ENCODE measurements around the gene MIS18BP1.
"Not testable (repeated sequence)": the region's sequence is repeated elsewhere in the genome, so short reads cannot be mapped to it uniquely, and the experiment has no call there.

MIS18BP1 gene

DNA sequence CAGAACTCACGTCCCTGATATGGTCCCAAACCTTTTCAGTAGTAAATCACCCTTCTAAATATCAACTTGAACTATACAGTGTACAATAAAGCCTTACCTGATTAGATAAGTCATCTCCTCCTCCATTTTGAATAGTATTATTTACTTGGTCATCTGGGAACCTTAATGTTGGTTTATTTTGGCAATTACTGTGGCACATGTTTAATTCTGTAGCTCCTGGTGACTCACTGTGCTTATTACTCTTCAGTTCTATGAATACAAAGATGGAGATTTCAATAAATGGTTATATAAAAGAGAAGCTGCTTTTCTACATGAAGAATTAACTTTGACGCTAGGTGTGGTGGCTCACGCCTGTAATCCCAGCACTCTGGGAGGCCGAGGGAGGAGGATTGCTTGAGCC, 25.4 kb downstream of the MIS18BP1 start:
- no peaks in the 10 kb centered on the region for H3K4me1 ChIP-seq (ENCODE audit: control insufficient read depth, insufficient read depth, low read depth, low read length)
- no peak overlapping the region for H2AFZ ChIP-seq (ENCODE audit: low read depth, low read length)
- no peak overlapping the region for H3K18ac ChIP-seq (ENCODE audit: low read depth in 1 of 2, low read length in 2 of 2)
- H3K27ac ChIP-seq (ENCODE audit: low read length, poor library complexity, severe bottlenecking), result no peak overlapping the region
- no peak overlapping the region for H2BK120ac ChIP-seq (ENCODE audit: low read depth, low read length)
- WGBS, result 95% methylated on average over 3 of the region's 4 CpGs
- no peak overlapping the region for H3K4ac ChIP-seq (ENCODE audit: low read depth in 1 of 2, low read length in 2 of 2)
- peaks cover 7% of the 10 kb centered on the region for H3K79me1 ChIP-seq (replicated peaks; ENCODE audit: low read length, poor library complexity, severe bottlenecking)
- H2BK15ac ChIP-seq (ENCODE audit: low read depth, poor library complexity, severe bottlenecking), result no peak overlapping the region
- no peaks in the 10 kb centered on the region for H3K9me3 ChIP-seq (ENCODE audit: control insufficient read depth, low read length)
- H2BK12ac ChIP-seq (ENCODE audit: low read length in 2 of 2), result no peak overlapping the region
- DNase-seq, result no peak
- H3K36me3 ChIP-seq (ENCODE audit: control insufficient read depth in 1 of 2, insufficient read depth in 2 of 2, low read depth in 1 of 2, low read length in 2 of 2), result peaks cover 0 to 78% of the 10 kb centered on the region in 2 experiments
- no peak overlapping the region for H3K23ac ChIP-seq (ENCODE audit: low read length in 2 of 2)
- no peak overlapping the region for H3K4me3 ChIP-seq (ENCODE audit: insufficient read depth in 1 of 2, low read depth in 1 of 2, low read length in 2 of 2)
- H2BK5ac ChIP-seq (ENCODE audit: low read depth, low read length, poor library complexity, severe bottlenecking), result no peak overlapping the region
- H4K91ac ChIP-seq (ENCODE audit: low read length), result no peak overlapping the region
- H3K27me3 ChIP-seq (ENCODE audit: control insufficient read depth in 1 of 2, insufficient read depth in 1 of 2, low read length in 2 of 2), result no peaks in the 10 kb centered on the region
- no peak overlapping the region for H3K14ac ChIP-seq (ENCODE audit: low read length in 2 of 2)
- no peak overlapping the region for H3K4me2 ChIP-seq (ENCODE audit: low read length, poor library complexity, severe bottlenecking)
- H3K9ac ChIP-seq (ENCODE audit: low read length), result no peak overlapping the region
- H2AK5ac ChIP-seq (ENCODE audit: low read length, severe bottlenecking), result no peak overlapping the region
- H4K8ac ChIP-seq (ENCODE audit: low read length), result no peak overlapping the region

DNA sequence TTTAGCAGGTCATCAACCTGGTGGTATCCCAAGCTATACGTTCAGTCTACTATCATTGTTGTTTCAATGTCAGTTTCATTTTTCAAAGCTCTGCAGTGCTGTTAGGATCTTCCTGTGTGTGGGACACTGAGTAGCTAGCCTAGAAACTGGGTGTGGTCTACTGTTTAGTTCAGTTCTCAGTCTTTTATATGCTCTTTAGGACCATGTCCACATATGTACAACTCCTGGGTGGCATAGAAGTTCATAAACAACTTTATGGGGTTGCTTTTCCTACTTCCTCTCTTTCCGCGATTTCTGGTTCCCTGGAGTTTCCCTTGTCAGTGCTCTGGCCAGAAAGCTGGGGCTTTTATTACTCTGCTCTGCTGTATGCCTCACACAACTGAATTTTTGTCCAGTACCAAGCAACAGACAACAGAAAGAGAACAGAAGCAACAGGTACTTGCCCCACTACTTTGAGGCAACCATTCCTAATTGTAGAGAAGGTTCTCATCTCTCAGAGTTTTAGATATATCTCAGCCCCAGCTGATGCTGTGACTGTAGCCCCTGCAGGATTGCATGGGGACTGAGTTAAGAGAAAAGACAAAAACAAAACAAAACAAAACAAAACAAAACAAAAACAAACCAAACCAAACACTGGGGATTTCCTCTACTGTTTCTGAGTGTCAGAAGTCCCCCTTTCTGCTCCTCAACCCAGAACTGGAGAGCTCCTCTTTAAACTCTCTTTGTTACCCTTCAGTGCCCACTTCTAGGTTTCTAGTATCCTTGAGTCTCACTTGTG, 30.3 kb downstream of the MIS18BP1 start:
- H3K4me3 ChIP-seq (ENCODE audit: insufficient read depth in 1 of 2, low read depth in 1 of 2, low read length in 2 of 2), result no peak overlapping the region
- no peak overlapping the region for H3K4ac ChIP-seq (ENCODE audit: low read depth in 1 of 2, low read length in 2 of 2)
- H4K8ac ChIP-seq (ENCODE audit: low read length), result no peak overlapping the region
- no peak overlapping the region for H2BK5ac ChIP-seq (ENCODE audit: low read depth, low read length, poor library complexity, severe bottlenecking)
- H3K36me3 ChIP-seq (ENCODE audit: control insufficient read depth in 1 of 2, insufficient read depth in 2 of 2, low read depth in 1 of 2, low read length in 2 of 2), result peaks cover 0 to 51% of the 10 kb centered on the region in 2 experiments
- WGBS, result 58% methylated on average over 2 of the region's 3 CpGs
- no peak overlapping the region for H3K14ac ChIP-seq (ENCODE audit: low read length in 2 of 2)
- H3K9ac ChIP-seq (ENCODE audit: low read length), result no peak overlapping the region
- no peak overlapping the region for H2AK5ac ChIP-seq (ENCODE audit: low read length, severe bottlenecking)
- H3K23ac ChIP-seq (ENCODE audit: low read length in 2 of 2), result no peak overlapping the region
- no peaks in the 10 kb centered on the region for H3K4me1 ChIP-seq (ENCODE audit: control insufficient read depth, insufficient read depth, low read depth, low read length)
- peaks cover 3% of the 10 kb centered on the region for H3K79me1 ChIP-seq (replicated peaks; ENCODE audit: low read length, poor library complexity, severe bottlenecking)
- H3K18ac ChIP-seq (ENCODE audit: low read depth in 1 of 2, low read length in 2 of 2), result no peak overlapping the region
- no peak overlapping the region for H4K91ac ChIP-seq (ENCODE audit: low read length)
- H2BK12ac ChIP-seq (ENCODE audit: low read length in 2 of 2), result no peak overlapping the region
- H3K4me2 ChIP-seq (ENCODE audit: low read length, poor library complexity, severe bottlenecking), result no peak overlapping the region
- no peak overlapping the region for H3K27ac ChIP-seq (ENCODE audit: low read length, poor library complexity, severe bottlenecking)
- H2BK120ac ChIP-seq (ENCODE audit: low read depth, low read length), result no peak overlapping the region
- no peaks in the 10 kb centered on the region for H3K27me3 ChIP-seq (ENCODE audit: control insufficient read depth in 1 of 2, insufficient read depth in 1 of 2, low read length in 2 of 2)
- H2AFZ ChIP-seq (ENCODE audit: low read depth, low read length), result no peak overlapping the region
- DNase-seq, result no peak
- H2BK15ac ChIP-seq (ENCODE audit: low read depth, poor library complexity, severe bottlenecking), result no peak overlapping the region
- no peaks in the 10 kb centered on the region for H3K9me3 ChIP-seq (ENCODE audit: control insufficient read depth, low read length)

DNA sequence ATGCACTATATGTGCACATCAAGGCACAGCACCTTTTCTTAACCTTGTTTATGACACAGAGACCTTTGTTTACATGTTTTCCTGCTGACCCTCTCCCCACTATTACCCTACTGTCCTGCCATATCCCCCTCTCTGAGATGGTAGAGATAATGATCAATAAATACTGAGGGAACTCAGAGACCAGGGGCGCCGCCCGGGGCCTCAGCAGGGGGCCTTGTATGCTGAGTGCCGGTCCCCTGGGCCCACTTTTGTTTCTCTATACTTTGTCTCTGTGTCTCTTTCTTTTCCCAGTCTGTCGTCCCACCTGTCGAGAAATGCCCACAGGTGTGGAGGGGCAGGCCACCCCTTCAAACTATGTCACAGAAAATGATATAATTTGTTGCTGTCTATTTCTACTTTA, 38.7 kb downstream of the MIS18BP1 start:
- H3K9ac ChIP-seq (ENCODE audit: low read length); H3K4me1 ChIP-seq (ENCODE audit: control insufficient read depth, insufficient read depth, low read depth, low read length); H4K8ac ChIP-seq (ENCODE audit: low read length); H2BK120ac ChIP-seq (ENCODE audit: low read depth, low read length); H3K14ac ChIP-seq (ENCODE audit: low read length in 2 of 2); H2BK12ac ChIP-seq (ENCODE audit: low read length in 2 of 2); DNase-seq; H3K4me3 ChIP-seq (ENCODE audit: insufficient read depth in 1 of 2, low read depth in 1 of 2, low read length in 2 of 2); H3K4ac ChIP-seq (ENCODE audit: low read depth in 1 of 2, low read length in 2 of 2); H3K18ac ChIP-seq (ENCODE audit: low read depth in 1 of 2, low read length in 2 of 2); H3K4me2 ChIP-seq (ENCODE audit: low read length, poor library complexity, severe bottlenecking); H3K79me1 ChIP-seq (replicated peaks; ENCODE audit: low read length, poor library complexity, severe bottlenecking); H2AFZ ChIP-seq (ENCODE audit: low read depth, low read length); H2BK5ac ChIP-seq (ENCODE audit: low read depth, low read length, poor library complexity, severe bottlenecking); H3K9me3 ChIP-seq (ENCODE audit: control insufficient read depth, low read length); H2BK15ac ChIP-seq (ENCODE audit: low read depth, poor library complexity, severe bottlenecking); H3K23ac ChIP-seq (ENCODE audit: low read length in 2 of 2); H4K91ac ChIP-seq (ENCODE audit: low read length); H3K27me3 ChIP-seq (ENCODE audit: control insufficient read depth in 1 of 2, insufficient read depth in 1 of 2, low read length in 2 of 2): not testable (repeated sequence)
- Histone ChIP-seq H3K27ac (ENCODE audit: low read length, poor library complexity, severe bottlenecking) (peak overlapping the region; percentile 28), H2AK5ac (ENCODE audit: low read length, severe bottlenecking) (peak overlapping the region; percentile 75), H3K36me3 (ENCODE audit: control insufficient read depth in 1 of 2, insufficient read depth in 2 of 2, low read depth in 1 of 2, low read length in 2 of 2) (peaks cover 0 to 54% of the 10 kb centered on the region in 2 experiments)
- 91% methylated on average over 5 of the region's 6 CpGs for WGBS

DNA sequence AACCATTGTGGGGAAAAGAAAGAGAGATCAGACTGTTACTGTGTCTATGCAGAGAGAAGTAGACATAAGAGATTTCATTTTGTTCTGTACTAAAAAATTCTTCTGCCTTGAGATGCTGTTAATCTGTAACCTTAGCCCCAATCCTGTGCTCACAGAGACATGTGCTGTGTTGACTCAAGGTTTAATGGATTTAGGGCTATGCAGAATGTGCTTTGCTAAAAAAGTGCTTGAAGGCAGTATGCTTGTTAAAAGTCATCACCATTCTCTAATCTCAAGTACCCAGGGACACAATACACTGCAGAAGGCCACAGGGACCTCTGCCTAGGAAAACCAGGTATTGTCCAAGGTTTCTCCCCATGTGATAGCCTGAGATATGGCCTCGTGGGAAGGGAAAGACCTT, 39.3 kb downstream of the MIS18BP1 start:
- H3K4ac ChIP-seq (ENCODE audit: low read depth in 1 of 2, low read length in 2 of 2); H3K23ac ChIP-seq (ENCODE audit: low read length in 2 of 2); H3K4me1 ChIP-seq (ENCODE audit: control insufficient read depth, insufficient read depth, low read depth, low read length); DNase-seq; H4K8ac ChIP-seq (ENCODE audit: low read length); H3K9me3 ChIP-seq (ENCODE audit: control insufficient read depth, low read length); H3K27me3 ChIP-seq (ENCODE audit: control insufficient read depth in 1 of 2, insufficient read depth in 1 of 2, low read length in 2 of 2); H3K4me2 ChIP-seq (ENCODE audit: low read length, poor library complexity, severe bottlenecking); H2BK120ac ChIP-seq (ENCODE audit: low read depth, low read length); H4K91ac ChIP-seq (ENCODE audit: low read length); H3K9ac ChIP-seq (ENCODE audit: low read length); H2BK15ac ChIP-seq (ENCODE audit: low read depth, poor library complexity, severe bottlenecking); H2AFZ ChIP-seq (ENCODE audit: low read depth, low read length); H3K18ac ChIP-seq (ENCODE audit: low read depth in 1 of 2, low read length in 2 of 2); H2BK5ac ChIP-seq (ENCODE audit: low read depth, low read length, poor library complexity, severe bottlenecking); H3K14ac ChIP-seq (ENCODE audit: low read length in 2 of 2); H3K4me3 ChIP-seq (ENCODE audit: insufficient read depth in 1 of 2, low read depth in 1 of 2, low read length in 2 of 2); H2BK12ac ChIP-seq (ENCODE audit: low read length in 2 of 2); H2AK5ac ChIP-seq (ENCODE audit: low read length, severe bottlenecking); H3K79me1 ChIP-seq (replicated peaks; ENCODE audit: low read length, poor library complexity, severe bottlenecking): not testable (repeated sequence)
- Histone ChIP-seq H3K27ac (ENCODE audit: low read length, poor library complexity, severe bottlenecking) (peak overlapping the region; percentile 49), H3K36me3 (ENCODE audit: control insufficient read depth in 1 of 2, insufficient read depth in 2 of 2, low read depth in 1 of 2, low read length in 2 of 2) (peaks cover 0 to 58% of the 10 kb centered on the region in 2 experiments)
- WGBS, result no CpG with 5 or more reads among the region's 1 CpG

Data from mesenchymal stem cell (in vitro differentiated cells and primary cell).